SJSA1 (cell line): ENCODE data around the gene CKAP2L. TPM values are rescaled to one million over a fixed set of nuclear protein-coding genes. Genes with fewer than 3 reads are reported as not detected.

Experiments
- DNase-seq, 2 experiments: peaks; one replicate each; pipeline ENCODE4 v3.0.0-alpha.2; 2015 to 2020; ENCODE audit warnings: low spot score in 2 of 2, low read depth in 1 of 2
- H3K27ac ChIP-seq: fragments of 250-450 bp; sonication (Bioruptor Pico); 2 replicates; pipeline ENCODE4 v1.5.1; 2020; ENCODE audit warnings: mild to moderate bottlenecking, moderate library complexity
- H3K27me3 ChIP-seq: fragments of 250-450 bp; sonication (Bioruptor Pico); replicated peaks from 2 replicates; pipeline ENCODE4 v1.5.1; 2020; ENCODE audit warnings: mild to moderate bottlenecking, moderate library complexity
- H3K36me3 ChIP-seq: fragments of 250-450 bp; sonication (Bioruptor Pico); 2 replicates; pipeline ENCODE4 v1.5.1; 2020; ENCODE audit warnings: mild to moderate bottlenecking
- H3K4me1 ChIP-seq: fragments of 250-450 bp; sonication (Bioruptor Pico); replicated peaks from 2 replicates; pipeline ENCODE4 v1.6.1; 2021; ENCODE audit warnings: mild to moderate bottlenecking
- H3K4me3 ChIP-seq: fragments of 250-450 bp; sonication (Bioruptor Pico); 2 replicates; pipeline ENCODE4 v1.5.1; 2020; ENCODE audit warnings: mild to moderate bottlenecking
- H3K9me3 ChIP-seq: fragments of 250-450 bp; sonication (Bioruptor Pico); replicated peaks from 2 replicates; pipeline ENCODE4 v1.5.1; 2020; ENCODE audit warnings: mild to moderate bottlenecking
- total RNA-seq: library from RNA; depleted of rRNA; stranded (reverse); fragments of >200 nt; shearing (Covaris generic); gene quantifications from 2 replicates; pipeline ENCODE4 v1.2.3, GENCODE V29; 2014

Gene CKAP2L
- total RNA-seq, 1 experiment from 2014 or later, result 33.4 TPM

DNA sequence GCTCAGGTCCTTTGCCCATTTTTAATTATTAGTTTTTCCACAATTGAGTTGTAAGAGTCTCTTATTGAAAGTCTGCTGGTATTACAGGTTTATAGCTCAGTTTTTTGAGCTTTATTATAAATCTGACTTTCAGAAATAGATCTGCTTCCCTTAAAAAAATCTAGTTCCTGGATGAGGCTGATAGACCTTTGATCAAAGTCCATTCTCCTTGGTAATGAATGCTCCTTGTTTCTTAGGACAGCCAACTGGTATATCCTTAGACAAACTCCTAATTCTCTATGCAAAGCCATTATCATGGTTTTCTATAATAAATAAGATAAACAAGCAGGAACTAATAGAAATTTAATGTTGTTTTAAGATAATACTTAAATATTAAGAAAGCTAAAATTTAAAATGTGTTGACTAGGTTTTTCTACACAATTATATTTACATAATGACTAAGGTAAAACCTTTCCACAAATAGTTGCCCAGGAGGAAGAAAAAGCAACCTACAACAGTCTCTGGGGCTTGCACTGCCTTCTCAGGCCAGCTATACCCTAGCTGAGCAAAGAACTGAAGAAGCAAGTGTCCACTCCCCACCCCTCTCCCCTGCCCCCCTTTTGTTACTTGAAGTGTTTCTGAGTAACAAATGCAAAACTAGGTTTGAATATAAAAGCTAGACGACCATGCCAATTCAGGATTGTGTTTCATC is 26.7 kb downstream of the CKAP2L start:
- Histone ChIP-seq H3K4me3 (no peak overlapping the region), H3K27ac (no peak overlapping the region), H3K9me3 (no peaks in the 10 kb centered on the region), H3K27me3 (no peaks in the 10 kb centered on the region; the same call in 1 of the 2 replicates), H3K36me3 (peaks cover 63% of the 10 kb centered on the region), H3K4me1 (peaks cover 3% of the 10 kb centered on the region; the same call in 1 of the 2 replicates)
- DNase-seq, result no peak

DNA sequence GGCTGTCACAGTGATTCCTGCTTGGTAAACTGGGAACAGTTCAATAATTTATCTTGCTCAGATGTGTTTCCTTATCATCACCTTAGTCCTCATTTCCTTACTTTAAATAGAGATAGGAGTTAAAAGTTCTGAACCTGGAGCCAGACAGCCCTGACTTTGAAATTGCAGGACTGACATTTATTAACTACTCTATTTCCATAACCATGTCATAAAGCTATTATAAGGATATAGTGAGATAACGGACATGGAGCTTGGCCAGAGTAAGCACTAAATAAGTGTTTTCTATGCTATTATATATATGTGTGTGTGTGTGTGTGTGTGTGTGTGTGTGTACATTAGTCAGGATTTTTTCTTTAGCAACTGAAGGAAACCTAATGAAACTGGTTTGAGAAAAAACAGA is 30.5 kb downstream of the CKAP2L start:
- H3K4me1 ChIP-seq, result peaks cover 3% of the 10 kb centered on the region; the same call in 1 of the 2 replicates
- H3K4me3 ChIP-seq, result no peak overlapping the region
- no peak for DNase-seq
- H3K27ac ChIP-seq, result no peak overlapping the region
- H3K27me3 ChIP-seq, result no peaks in the 10 kb centered on the region
- H3K36me3 ChIP-seq, result peaks cover 26% of the 10 kb centered on the region
- H3K9me3 ChIP-seq, result no peaks in the 10 kb centered on the region

DNA sequence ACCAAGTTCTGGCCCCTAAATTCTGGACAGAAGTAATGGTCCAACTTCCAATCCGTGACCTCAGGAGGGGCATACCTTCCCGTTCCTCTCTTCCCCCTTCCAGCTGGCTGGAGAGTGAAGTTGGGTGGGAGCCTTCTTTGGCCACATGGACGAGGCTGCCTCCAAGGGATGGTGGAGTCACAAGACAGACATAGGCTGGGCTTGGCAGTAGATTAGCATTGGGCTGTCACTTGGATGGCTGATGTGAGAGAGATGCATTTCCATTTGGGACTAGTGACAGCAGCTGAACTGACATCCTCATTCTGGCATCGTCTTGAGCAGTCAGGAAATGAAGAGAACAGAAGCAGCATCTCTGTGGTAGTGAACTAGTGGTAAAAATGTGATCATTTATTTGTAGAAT is 31.0 kb downstream of the CKAP2L start:
- Histone ChIP-seq H3K27me3 (no peaks in the 10 kb centered on the region), H3K4me3 (no peak overlapping the region), H3K4me1 (peaks cover 3% of the 10 kb centered on the region; the same call in 1 of the 2 replicates), H3K36me3 (peaks cover 22% of the 10 kb centered on the region), H3K27ac (no peak overlapping the region), H3K9me3 (no peaks in the 10 kb centered on the region)
- no peak for DNase-seq

- no peak for DNase-seq
- Histone ChIP-seq H3K36me3 (peaks cover 2% of the 10 kb centered on the region), H3K27me3 (no peaks in the 10 kb centered on the region), H3K9me3 (no peaks in the 10 kb centered on the region), H3K27ac (no peak overlapping the region), H3K4me3 (no peak overlapping the region), H3K4me1 (peaks cover 6% of the 10 kb centered on the region)
Observed at GRCh38 chr2:112731479-112731878, 32.9 kb downstream of the CKAP2L start.

DNA sequence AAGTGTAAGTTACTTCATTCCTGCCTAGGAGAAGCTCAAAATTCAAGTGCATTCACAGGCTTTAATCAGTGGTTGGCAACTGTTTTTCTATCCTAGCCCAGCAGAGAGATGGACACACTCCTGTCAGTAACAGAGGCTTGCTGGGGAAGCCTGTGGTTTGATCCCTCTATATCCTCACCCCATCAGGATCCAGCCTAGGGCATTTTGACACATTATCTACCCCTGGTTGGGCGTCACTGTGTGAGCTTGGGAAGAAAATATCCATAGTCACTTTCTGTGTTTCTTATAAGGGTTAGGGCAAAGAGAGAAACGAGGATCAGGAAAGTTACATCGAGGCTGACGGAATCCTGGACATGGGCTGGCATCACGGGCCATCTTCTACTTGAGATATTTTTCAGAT is 33.6 kb downstream of the CKAP2L start:
- Histone ChIP-seq H3K36me3 (no peaks in the 10 kb centered on the region), H3K4me3 (no peak overlapping the region), H3K4me1 (peaks cover 6% of the 10 kb centered on the region), H3K27me3 (no peaks in the 10 kb centered on the region), H3K9me3 (no peaks in the 10 kb centered on the region), H3K27ac (no peak overlapping the region)
- no peak for DNase-seq

DNA sequence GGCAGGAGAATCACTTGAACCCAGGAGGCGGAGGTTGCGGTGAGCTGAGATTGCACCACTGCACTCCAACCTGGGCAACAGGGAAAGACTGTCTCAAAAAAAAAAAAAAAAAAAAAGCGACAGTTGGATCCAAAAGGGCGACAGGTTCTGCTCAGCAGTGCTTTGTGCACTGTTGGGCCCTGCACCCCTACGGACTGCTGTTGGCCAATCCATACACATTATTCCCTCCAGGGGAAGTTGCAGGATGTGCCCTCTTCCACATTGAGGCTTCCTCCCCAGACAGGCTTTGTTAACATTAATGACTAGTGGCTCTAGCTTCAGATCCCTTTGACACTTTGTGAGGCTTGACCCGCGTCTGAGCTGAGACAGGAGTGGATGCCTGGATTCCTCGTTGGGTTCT is 34.2 kb downstream of the CKAP2L start:
- H3K9me3 ChIP-seq, result no peaks in the 10 kb centered on the region
- peaks cover 6% of the 10 kb centered on the region for H3K4me1 ChIP-seq
- H3K27ac ChIP-seq, result no peak overlapping the region
- H3K4me3 ChIP-seq, result no peak overlapping the region
- H3K27me3 ChIP-seq, result no peaks in the 10 kb centered on the region
- H3K36me3 ChIP-seq, result no peaks in the 10 kb centered on the region
- DNase-seq, result no peak

- no peaks in the 10 kb centered on the region for H3K36me3 ChIP-seq
- H3K9me3 ChIP-seq, result no peaks in the 10 kb centered on the region
- peaks cover 6% of the 10 kb centered on the region for H3K4me1 ChIP-seq
- H3K4me3 ChIP-seq, result no peak overlapping the region
- H3K27ac ChIP-seq, result no peak overlapping the region
- no peak for DNase-seq
- H3K27me3 ChIP-seq, result no peaks in the 10 kb centered on the region
Observed at GRCh38 chr2:112728378-112729175, 35.8 kb downstream of the CKAP2L start.

- H3K36me3 ChIP-seq, result no peaks in the 10 kb centered on the region
- no peaks in the 10 kb centered on the region for H3K27me3 ChIP-seq
- H3K27ac ChIP-seq, result no peak overlapping the region
- H3K4me3 ChIP-seq, result no peak overlapping the region
- no peaks in the 10 kb centered on the region for H3K9me3 ChIP-seq
- no peak for DNase-seq
- peaks cover 6% of the 10 kb centered on the region for H3K4me1 ChIP-seq
Observed at GRCh38 chr2:112728029-112728362, 36.4 kb downstream of the CKAP2L start.

DNA sequence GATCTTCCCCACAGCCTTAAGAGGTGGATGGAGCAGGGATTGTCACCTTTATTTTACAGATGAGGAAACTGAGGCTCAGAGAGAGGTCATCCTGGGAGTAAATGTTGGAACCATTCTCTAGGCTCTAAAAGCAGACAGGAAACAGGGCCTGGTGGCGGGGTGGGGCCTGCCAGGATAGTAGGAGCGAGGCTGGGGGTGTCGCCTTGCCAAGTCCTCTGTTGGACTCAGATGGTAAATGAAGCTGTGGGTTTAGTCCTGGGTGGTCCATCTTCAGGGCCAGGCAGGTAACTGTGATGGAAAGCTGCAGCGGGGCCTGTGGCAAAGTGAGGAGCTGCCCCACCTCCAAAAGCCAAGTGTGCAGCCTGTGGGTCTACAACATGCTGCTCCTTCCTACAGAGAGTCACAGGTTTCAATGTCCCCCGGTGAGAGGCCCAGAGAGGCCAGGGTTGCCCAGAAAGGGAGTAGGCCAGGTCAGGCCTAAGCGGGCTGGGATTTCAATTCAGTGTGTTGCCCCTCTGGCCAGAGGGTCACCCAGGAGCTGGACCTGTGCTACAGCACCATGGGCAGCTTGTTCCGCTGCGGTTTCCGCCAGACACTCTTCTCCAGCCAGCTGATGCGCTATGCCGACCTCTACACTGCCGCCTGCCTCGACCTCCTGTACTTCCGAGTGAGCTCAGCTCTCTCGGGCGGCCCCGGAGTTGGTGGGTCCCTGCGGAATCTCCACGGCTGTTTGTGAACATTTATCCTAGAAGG is 37.0 kb downstream of the CKAP2L start:
- Histone ChIP-seq H3K4me1 (peaks cover 6% of the 10 kb centered on the region), H3K9me3 (no peaks in the 10 kb centered on the region), H3K36me3 (no peaks in the 10 kb centered on the region), H3K27me3 (no peaks in the 10 kb centered on the region), H3K27ac (no peak overlapping the region), H3K4me3 (no peak overlapping the region)
- peak in 1 of 2 experiments; percentile 36 for DNase-seq

- H3K36me3 ChIP-seq, result no peaks in the 10 kb centered on the region
- DNase-seq, result peak; percentile 79 to 88
- no peak overlapping the region for H3K4me3 ChIP-seq
- no peaks in the 10 kb centered on the region for H3K27me3 ChIP-seq
- peaks cover 6% of the 10 kb centered on the region for H3K4me1 ChIP-seq
- no peak overlapping the region for H3K27ac ChIP-seq
- no peaks in the 10 kb centered on the region for H3K9me3 ChIP-seq
Observed at GRCh38 chr2:112726487-112727190, 37.8 kb downstream of the CKAP2L start.

DNA sequence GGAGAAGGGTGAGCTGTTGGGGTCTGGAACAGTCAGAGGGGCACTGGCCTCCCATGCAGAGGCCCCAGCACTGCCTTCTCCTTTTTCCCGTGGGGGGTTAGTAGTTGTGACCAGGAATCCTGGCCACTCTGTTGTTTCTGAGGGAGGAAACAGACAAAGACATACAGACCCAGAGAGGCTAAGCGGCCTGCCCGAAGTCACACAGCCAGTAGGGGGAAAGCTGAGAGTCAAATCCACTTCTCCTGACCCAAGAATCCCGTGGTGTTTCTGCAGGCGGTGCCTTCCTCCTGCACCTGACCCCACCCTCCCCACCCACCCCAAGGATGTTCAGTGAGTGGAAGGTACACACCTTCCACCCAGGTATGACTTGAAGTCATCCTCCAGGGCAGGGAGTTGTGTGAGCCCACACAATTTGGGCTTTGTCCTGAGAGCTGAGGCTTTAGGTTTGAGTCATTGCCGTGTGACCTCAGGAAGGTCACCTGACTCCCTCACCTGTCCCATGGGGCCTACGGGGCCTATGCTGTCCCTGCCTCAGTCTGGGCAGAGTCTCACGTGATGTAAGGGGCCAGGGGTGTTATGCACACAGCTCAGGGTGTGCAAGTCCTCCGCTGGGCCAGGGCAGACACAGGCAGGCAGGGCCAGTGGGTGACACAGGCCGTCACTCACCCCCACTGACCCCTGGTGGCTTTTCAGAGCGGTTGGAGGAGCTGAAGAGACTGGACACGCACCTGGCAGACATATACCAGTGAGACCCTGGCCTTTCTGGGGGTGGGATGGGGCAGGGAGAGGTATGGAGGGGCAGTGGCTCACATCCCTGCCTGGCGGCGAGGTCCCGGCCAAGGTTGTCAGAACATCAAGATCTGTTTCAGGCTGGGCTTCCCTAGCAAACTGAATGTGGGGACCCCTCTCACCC is 38.6 kb downstream of the CKAP2L start:
- no peaks in the 10 kb centered on the region for H3K27me3 ChIP-seq
- no peaks in the 10 kb centered on the region for H3K9me3 ChIP-seq
- H3K4me3 ChIP-seq, result no peak overlapping the region
- H3K27ac ChIP-seq, result no peak overlapping the region
- peaks cover 6% of the 10 kb centered on the region for H3K4me1 ChIP-seq
- no peaks in the 10 kb centered on the region for H3K36me3 ChIP-seq
- DNase-seq, result peak in 1 of 2 experiments; percentile 44

DNA sequence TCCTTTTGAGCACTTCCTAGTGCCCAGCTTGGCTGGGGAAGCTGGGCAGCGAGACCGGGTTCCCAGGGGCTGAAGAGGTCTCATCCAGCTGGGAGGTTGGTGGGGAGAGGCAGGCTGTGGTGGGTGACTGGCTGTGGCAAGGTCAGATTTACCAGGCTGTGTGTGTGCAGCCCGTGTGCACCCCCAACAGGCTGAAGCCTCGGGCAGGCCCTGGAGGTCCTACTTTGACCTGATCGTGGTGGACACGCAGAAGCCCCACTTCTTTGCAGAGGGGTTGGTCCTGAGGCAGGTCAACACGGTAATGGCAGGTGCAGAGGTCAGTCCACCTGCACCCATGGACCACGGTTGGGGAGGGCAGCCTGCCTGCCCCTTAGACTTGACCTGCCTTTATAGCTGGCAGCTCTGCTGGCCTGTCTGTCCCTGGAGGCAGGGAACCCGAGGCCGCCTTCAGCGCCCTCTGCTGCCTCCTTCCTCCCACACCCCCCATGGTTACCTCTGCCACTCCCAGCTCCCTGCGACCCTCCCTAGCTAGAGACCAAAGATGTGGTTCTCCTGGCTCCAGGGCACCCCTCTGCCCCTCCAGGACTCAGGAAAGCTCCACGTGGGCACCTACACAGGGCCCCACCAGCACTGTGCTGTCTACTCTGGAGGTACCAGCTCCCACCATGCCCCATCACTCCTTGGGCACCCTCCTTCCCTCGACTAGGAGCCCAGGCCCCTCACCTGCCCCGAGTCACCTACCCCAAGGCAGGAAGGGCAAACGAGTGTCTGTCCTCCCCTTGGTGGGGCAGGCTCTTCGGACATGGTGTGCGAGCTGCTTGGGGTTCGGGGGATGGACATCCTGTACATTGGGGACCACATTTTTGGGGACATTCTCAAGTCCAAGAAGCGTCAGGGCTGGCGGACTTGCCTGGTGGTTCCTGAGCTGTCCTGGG is 39.6 kb downstream of the CKAP2L start:
- Histone ChIP-seq H3K36me3 (no peaks in the 10 kb centered on the region), H3K4me1 (peaks cover 6% of the 10 kb centered on the region)
- peak in 1 of 2 experiments; percentile 41 for DNase-seq

More for the DNA sequence above, 39.6 kb downstream of the CKAP2L start:
- no peak overlapping the region for H3K27ac ChIP-seq
- H3K4me3 ChIP-seq, result no peak overlapping the region
- no peaks in the 10 kb centered on the region for H3K9me3 ChIP-seq
- H3K27me3 ChIP-seq, result no peaks in the 10 kb centered on the region
